OCI-LY7 (cell line): ENCODE measurements around the gene SDF2.

ENCODE experiments used
- CTCF ChIP-seq: fragments of 200-600 bp; sonication (generic); conservative IDR thresholded peaks from 2 replicates; pipeline ENCODE4 v1.5.1; 2014; ENCODE audit warnings: mild to moderate bottlenecking, antibody characterized with exemption, low read length, moderate library complexity, mixed read lengths
- EZH2phosphoT487 ChIP-seq: fragments of 200-600 bp; sonication (generic); IDR thresholded peaks from 2 replicates; pipeline ENCODE4 v1.6.1; 2018; ENCODE audit warnings: low read depth, borderline replicate concordance, mild to moderate bottlenecking, mixed run types, antibody characterized with exemption, low read length, moderate library complexity, mixed read lengths

- no peak for TF ChIP-seq CTCF
- TF ChIP-seq EZH2phosphoT487: no peak
Observed at GRCh38 chr17:28610376-28610775, 51.3 kb downstream of the SDF2 start.
